ENCODE measurements around the gene TMOD1. TPM values are rescaled to one million over a fixed set of nuclear protein-coding genes. Genes with fewer than 3 reads are reported as not detected.

The TMOD1 gene
- total RNA-seq, 1 donor from 2014 or later: 21.1 TPM

DNA sequence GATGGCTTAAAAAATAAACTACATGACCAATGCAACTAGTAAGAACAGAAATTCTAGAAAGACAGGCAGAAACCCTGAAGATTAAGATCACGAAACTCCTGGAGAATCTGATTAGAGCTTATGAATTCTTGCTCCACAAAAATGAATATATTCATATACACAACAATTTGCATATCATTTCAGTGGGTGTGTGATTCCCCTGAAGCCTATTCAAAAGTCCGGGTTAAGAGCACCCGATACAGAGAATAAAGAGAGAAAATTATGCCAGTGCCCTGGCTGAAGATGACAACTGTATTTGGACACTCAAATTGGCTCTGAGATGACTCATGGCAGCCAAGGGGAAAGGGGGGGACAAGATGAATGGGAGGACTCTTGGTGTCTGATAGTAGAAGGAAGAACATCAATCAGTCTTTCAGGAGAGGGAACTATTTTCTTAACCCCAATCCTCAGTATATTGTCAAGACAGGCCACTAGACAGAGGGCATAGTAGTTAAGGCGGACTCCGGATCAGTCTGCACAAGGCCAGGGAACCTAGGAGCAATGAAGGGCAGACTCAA, 6.0 kb downstream of the TMOD1 start:
- H3K27ac ChIP-seq: peak overlapping the region; percentile 0
- no peaks in the 10 kb centered on the region for H3K27me3 ChIP-seq
- no peak for DNase-seq (ENCODE audit: extremely low spot score in 2 of 2)
- TF ChIP-seq POLR2AphosphoS5 (IDR thresholded peaks at IDR 0.05; ENCODE audit: insufficient read depth in 1 of 2, low read depth in 1 of 2) (no peak), POLR2A (IDR thresholded peaks at IDR 0.05) (no peak)
- TF ChIP-seq, protein P1, sequence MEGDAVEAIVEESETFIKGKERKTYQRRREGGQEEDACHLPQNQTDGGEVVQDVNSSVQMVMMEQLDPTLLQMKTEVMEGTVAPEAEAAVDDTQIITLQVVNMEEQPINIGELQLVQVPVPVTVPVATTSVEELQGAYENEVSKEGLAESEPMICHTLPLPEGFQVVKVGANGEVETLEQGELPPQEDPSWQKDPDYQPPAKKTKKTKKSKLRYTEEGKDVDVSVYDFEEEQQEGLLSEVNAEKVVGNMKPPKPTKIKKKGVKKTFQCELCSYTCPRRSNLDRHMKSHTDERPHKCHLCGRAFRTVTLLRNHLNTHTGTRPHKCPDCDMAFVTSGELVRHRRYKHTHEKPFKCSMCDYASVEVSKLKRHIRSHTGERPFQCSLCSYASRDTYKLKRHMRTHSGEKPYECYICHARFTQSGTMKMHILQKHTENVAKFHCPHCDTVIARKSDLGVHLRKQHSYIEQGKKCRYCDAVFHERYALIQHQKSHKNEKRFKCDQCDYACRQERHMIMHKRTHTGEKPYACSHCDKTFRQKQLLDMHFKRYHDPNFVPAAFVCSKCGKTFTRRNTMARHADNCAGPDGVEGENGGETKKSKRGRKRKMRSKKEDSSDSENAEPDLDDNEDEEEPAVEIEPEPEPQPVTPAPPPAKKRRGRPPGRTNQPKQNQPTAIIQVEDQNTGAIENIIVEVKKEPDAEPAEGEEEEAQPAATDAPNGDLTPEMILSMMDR (IDR thresholded peaks at IDR 0.05): no peak
- no peak overlapping the region for H3K4me3 ChIP-seq
- H3K36me3 ChIP-seq: no peaks in the 10 kb centered on the region
- H3K9me3 ChIP-seq: no peaks in the 10 kb centered on the region
- intact Hi-C loops (cut with DNase I): loop anchor here (5.0 to 10.0 kb wide), 2 partner anchors 87 to 1715 kb away; partner anchors contain the start of genes ALG2 and SEC61B
- peaks cover 44% of the 10 kb centered on the region for H3K4me1 ChIP-seq

DNA sequence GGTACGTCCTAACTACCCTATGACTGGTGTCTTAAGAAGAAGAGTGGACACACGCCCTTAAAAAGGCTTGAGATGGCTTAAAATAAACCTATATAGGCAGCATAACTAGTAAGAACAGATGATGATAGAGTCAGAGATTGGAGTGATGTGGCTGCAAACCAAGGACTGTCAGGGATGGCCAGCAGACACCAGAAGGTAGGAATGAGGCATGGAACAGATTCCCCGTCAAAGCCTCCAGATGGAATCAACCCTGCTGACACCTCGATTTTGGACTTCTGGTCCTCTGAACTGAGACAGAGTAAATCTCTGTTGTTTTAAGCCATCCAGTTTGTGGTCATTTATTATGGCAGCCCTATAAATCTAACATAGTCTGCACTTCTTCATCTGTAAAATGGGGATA, 7.4 kb downstream of the TMOD1 start:
- no peaks in the 10 kb centered on the region for H3K27me3 ChIP-seq
- no peak overlapping the region for H3K4me3 ChIP-seq
- H3K36me3 ChIP-seq: no peaks in the 10 kb centered on the region
- TF ChIP-seq POLR2AphosphoS5 (IDR thresholded peaks at IDR 0.05; ENCODE audit: insufficient read depth in 1 of 2, low read depth in 1 of 2) (no peak), POLR2A (IDR thresholded peaks at IDR 0.05) (no peak)
- TF ChIP-seq, protein P1 (IDR thresholded peaks at IDR 0.05): no peak
- H3K27ac ChIP-seq: peak overlapping the region; percentile 0
- intact Hi-C loops (cut with DNase I): loop anchor here (5.0 to 10.0 kb wide), 2 partner anchors 86 to 1713 kb away; partner anchors contain the start of genes ALG2 and SEC61B
- peaks cover 36% of the 10 kb centered on the region for H3K4me1 ChIP-seq
- DNase-seq (ENCODE audit: extremely low spot score in 2 of 2): peak in 1 of 2 donors; percentile 49
- no peaks in the 10 kb centered on the region for H3K9me3 ChIP-seq

DNA sequence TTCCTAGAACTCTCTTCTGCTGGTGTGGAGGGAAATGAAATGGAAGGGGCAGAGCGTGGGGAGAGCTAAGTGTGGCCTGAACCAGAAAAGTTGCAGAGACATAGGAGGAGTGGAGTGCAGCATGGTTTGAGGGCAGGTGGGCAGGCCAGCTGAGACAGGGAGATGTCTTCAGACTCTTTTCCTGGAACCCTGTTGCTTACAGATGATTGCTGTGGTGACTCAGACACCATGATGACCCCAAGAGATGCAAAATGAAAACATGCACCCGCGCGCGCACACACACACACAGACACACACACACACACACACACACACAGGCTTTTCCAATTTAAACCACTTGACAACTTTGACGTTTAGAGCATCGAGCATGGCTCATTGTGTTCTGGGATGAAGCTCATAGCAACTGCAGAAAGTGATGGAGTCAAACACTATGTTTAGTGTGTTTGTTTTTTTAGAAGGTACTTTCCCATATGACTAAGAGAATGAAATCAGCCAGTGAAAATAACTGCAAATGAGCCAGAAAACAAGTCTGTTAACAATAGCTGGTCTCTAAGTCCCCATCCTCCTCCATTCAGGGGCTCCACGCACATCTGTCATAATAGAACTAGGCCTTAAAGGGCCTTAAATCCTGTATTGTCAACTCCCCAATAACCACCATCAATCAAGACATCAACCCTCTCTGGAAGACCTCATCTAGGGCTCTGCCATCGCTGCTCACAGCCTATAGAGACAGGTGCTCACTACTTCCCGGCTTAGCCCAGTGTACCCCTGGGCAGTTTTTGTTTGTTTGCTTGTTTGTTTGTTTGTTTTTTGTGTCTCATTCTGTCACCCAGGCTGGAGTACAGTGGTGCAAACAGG, 9.6 kb downstream of the TMOD1 start:
- H3K27ac ChIP-seq: peak overlapping the region; percentile 65
- H3K9me3 ChIP-seq: no peaks in the 10 kb centered on the region
- peak; percentile 19 to 81 for DNase-seq (ENCODE audit: extremely low spot score in 2 of 2)
- TF ChIP-seq, protein P1 (IDR thresholded peaks at IDR 0.05): no peak
- TF ChIP-seq POLR2AphosphoS5 (IDR thresholded peaks at IDR 0.05; ENCODE audit: insufficient read depth in 1 of 2, low read depth in 1 of 2) (no peak), POLR2A (IDR thresholded peaks at IDR 0.05) (no peak)
- no peak overlapping the region for H3K4me3 ChIP-seq
- intact Hi-C loops (cut with DNase I): no loop called here
- no peaks in the 10 kb centered on the region for H3K36me3 ChIP-seq
- H3K27me3 ChIP-seq: no peaks in the 10 kb centered on the region
- peaks cover 27% of the 10 kb centered on the region for H3K4me1 ChIP-seq

DNA sequence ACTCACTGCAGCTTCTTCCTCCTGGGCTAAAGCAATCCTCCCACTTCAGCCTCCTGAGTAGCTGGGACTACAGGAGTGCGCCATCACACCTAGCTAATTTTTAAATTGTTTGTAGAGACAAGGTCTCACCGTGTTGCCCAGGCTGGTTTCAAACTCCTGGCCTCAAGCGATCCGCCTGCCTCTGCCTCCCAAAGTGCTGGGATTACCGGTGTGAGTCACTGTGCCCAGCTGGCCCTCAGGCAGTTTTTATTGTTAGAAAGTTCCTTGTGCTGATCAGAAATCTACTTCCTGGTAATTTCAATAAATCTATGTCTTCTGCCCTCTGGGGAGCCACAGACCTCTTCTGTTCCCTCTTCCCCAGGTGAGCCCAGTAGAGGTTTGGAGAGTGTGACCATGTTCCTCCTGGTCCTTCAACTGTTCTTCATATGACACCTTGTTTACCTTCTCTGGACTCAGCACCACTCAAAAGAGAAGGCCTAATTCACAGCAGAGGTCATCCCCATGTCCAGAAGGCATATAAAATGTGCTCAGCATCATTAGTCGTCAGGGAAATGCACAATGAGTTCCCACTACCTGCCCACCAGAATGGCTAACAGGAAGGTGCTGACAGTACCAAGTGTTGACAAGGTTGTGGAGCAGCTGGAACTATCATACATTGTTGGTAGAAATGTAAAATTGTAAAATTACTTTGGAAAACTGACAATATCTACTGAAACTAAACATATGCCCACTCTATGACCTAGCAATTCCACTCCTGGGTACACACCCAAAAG, 10.4 kb downstream of the TMOD1 start:
- intact Hi-C loops (cut with DNase I): no loop called here

More for the DNA sequence above, 10.4 kb downstream of the TMOD1 start:
- H3K4me1 ChIP-seq: peaks cover 26% of the 10 kb centered on the region
- peak; percentile 16 to 60 for DNase-seq (ENCODE audit: extremely low spot score in 2 of 2)
- no peaks in the 10 kb centered on the region for H3K36me3 ChIP-seq
- no peaks in the 10 kb centered on the region for H3K9me3 ChIP-seq
- H3K27ac ChIP-seq: peak overlapping the region; percentile 65
- no peaks in the 10 kb centered on the region for H3K27me3 ChIP-seq
- TF ChIP-seq, protein P1 (IDR thresholded peaks at IDR 0.05): no peak
- TF ChIP-seq POLR2A (IDR thresholded peaks at IDR 0.05): no peak
- TF ChIP-seq POLR2AphosphoS5 (IDR thresholded peaks at IDR 0.05; ENCODE audit: insufficient read depth in 1 of 2, low read depth in 1 of 2): no peak
- no peak overlapping the region for H3K4me3 ChIP-seq

Data from vagina (tissue), 2 donors.